ENCODE results near the gene ZNF500. TPM values are rescaled to one million over a fixed set of nuclear protein-coding genes. Genes with fewer than 3 reads are reported as not detected.
A peak's percentile ranks its signal among the peaks of the same experiment; 100 is the strongest.

ZNF500 gene
- 6.3 and 8.2 TPM in 2 replicates for polyA plus RNA-seq (2012; rRNA removed)
- 1.7 and 3.7 TPM in 2 replicates for polyA plus RNA-seq (2012; cell fraction: cytosol; rRNA removed)
- 28.9 and 36.0 TPM in 2 replicates for polyA plus RNA-seq (2012; cell fraction: nucleus; rRNA removed)

DNA sequence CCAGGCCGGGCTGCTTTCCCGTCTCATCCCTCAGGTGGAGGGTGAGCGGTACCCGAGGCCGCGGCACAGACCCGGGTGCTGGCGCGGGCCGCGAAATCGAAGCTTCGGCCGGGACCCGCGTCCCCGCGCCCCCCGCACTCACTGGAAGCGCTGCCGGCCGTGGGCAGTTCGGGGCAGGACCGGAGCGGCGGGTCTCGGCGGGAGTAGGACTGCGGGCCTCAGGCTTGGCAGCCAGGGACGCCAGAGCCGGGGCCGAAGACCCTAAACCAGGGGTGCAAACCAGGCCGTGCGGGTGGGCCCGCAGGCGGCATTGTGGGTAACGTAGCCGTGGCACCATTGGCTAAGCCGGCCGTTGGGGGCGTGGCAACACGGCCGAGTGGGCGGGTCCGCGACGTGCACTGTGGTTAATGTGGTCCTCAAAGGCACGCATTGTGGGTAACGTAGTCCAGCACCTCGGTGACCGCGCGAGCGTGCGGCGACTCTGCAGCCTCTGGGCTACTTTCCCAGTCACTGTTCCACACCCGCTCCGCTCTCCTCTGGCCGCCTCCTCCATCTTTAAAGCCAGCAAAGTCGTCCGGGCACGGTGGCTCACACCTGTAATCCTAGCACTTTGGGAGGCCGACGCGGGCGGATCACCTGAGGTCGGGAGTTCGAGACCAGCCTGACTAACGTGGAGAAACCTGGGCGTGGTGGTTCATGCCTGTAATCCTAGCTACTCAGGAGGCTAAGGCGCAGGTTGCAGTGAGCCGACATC lies at the start of gene ZNF500:
ZNF500 (minus strand) TSS at position 288 of the 754 bp plus-strand sequence. CDS start 1,184 bp downstream, outside the sequence.
- CTCF ChIA-PET: no interaction called here
- H3F3A ChIP-seq (replicated peaks; ENCODE audit: insufficient read depth): peaks cover 6% of the 10 kb centered on the region
- H3K9me3 ChIP-seq: no peaks in the 10 kb centered on the region
- H3K79me2 ChIP-seq (ENCODE audit: insufficient read depth): peaks cover 40% of the 10 kb centered on the region
- POLR2A ChIA-PET: interaction anchor here (2.7 to 2.8 kb wide), 2 partner anchors 32 to 35 kb away, joined by 7 to 16 read pairs; partner anchors contain the start of genes ANKS3 and DNAAF8
- H3K36me3 ChIP-seq (replicated peaks in 1 of 2; ENCODE audit: control insufficient read depth in 1 of 2, insufficient read depth in 2 of 2, low read length in 1 of 2): peaks cover 5 to 18% of the 10 kb centered on the region in 2 experiments
- peak within 1 kb of the TSS; percentile 90 for H2AFZ ChIP-seq (ENCODE audit: low read depth)
- no peaks in the 10 kb centered on the region for H3K9me2 ChIP-seq
- H3K9ac ChIP-seq: peak within 1 kb of the TSS; percentile 97
- H3K4me2 ChIP-seq: peak within 1 kb of the TSS; percentile 84
- DNase-seq: peak; percentile 97
- peak within 1 kb of the TSS; percentile 54 to 79 for H3K27ac ChIP-seq (ENCODE audit: low read depth in 2 of 2, low read length in 1 of 2)
- peaks cover 5 to 20% of the 10 kb centered on the region in 2 experiments; a peak in 2 of 4 replicates for H3K4me1 ChIP-seq (ENCODE audit: control insufficient read depth in 1 of 2, insufficient read depth in 2 of 2, low read depth in 1 of 2, low read length in 1 of 2)
- H3K4me3 ChIP-seq (ENCODE audit: low read depth in 2 of 2, low read length in 1 of 2): peak within 1 kb of the TSS; percentile 71 to 94
- no peaks in the 10 kb centered on the region for H4K20me1 ChIP-seq (ENCODE audit: insufficient read depth)
- 5% methylated on average over 37 of the region's 72 CpGs for WGBS (ENCODE audit: low lambda C conversion rate)
- H3K27me3 ChIP-seq (ENCODE audit: insufficient read depth): no peaks in the 10 kb centered on the region
- TF ChIP-seq, protein P1, sequence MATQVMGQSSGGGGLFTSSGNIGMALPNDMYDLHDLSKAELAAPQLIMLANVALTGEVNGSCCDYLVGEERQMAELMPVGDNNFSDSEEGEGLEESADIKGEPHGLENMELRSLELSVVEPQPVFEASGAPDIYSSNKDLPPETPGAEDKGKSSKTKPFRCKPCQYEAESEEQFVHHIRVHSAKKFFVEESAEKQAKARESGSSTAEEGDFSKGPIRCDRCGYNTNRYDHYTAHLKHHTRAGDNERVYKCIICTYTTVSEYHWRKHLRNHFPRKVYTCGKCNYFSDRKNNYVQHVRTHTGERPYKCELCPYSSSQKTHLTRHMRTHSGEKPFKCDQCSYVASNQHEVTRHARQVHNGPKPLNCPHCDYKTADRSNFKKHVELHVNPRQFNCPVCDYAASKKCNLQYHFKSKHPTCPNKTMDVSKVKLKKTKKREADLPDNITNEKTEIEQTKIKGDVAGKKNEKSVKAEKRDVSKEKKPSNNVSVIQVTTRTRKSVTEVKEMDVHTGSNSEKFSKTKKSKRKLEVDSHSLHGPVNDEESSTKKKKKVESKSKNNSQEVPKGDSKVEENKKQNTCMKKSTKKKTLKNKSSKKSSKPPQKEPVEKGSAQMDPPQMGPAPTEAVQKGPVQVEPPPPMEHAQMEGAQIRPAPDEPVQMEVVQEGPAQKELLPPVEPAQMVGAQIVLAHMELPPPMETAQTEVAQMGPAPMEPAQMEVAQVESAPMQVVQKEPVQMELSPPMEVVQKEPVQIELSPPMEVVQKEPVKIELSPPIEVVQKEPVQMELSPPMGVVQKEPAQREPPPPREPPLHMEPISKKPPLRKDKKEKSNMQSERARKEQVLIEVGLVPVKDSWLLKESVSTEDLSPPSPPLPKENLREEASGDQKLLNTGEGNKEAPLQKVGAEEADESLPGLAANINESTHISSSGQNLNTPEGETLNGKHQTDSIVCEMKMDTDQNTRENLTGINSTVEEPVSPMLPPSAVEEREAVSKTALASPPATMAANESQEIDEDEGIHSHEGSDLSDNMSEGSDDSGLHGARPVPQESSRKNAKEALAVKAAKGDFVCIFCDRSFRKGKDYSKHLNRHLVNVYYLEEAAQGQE (IDR thresholded peaks at IDR 0.05; ENCODE audit: low read depth, low read length): no peak
- TF ChIP-seq NFIC (IDR thresholded peaks at IDR 0.05; ENCODE audit: borderline replicate concordance) (no peak), GABPA (IDR thresholded peaks at IDR 0.05; ENCODE audit: low read depth) (peak; percentile 57), NRF1 (IDR thresholded peaks at IDR 0.05; ENCODE audit: low read depth, low read length) (peak; percentile 19; the same call in 1 of the 2 replicates), JUND (IDR thresholded peaks at IDR 0.05) (no peak), MXI1 (IDR thresholded peaks at IDR 0.05; ENCODE audit: low read depth, low read length) (peak; percentile 76), TEAD4 (IDR thresholded peaks at IDR 0.05; ENCODE audit: borderline replicate concordance, insufficient read depth) (no peak), POLR2AphosphoS5 (IDR thresholded peaks at IDR 0.05; ENCODE audit: low read depth, low read length) (peak; percentile 80), SIN3A (IDR thresholded peaks at IDR 0.05; ENCODE audit: borderline replicate concordance, low read depth, low read length) (peak; percentile 43; the same call in 1 of the 2 replicates), YY1 (IDR thresholded peaks at IDR 0.05; ENCODE audit: low read depth) (peak; percentile 63; the same call in 1 of the 2 replicates), EP300 (IDR thresholded peaks at IDR 0.05; ENCODE audit: borderline replicate concordance in 1 of 2, low read depth in 1 of 2, low read length in 1 of 2) (no peak), ZBTB33 (IDR thresholded peaks at IDR 0.05; ENCODE audit: borderline replicate concordance, low read depth) (peak; percentile 91), CHD2 (IDR thresholded peaks at IDR 0.05; ENCODE audit: low read length, partially characterized antibody) (peak; percentile 95), GATA2 (CRISPR knock-in tag; IDR thresholded peaks at IDR 0.05) (no peak), FOXJ3 (CRISPR knock-in tag; IDR thresholded peaks at IDR 0.05) (no peak), RFX5 (IDR thresholded peaks at IDR 0.05; ENCODE audit: low read length) (no peak), SMC3 (IDR thresholded peaks at IDR 0.05; ENCODE audit: low read depth, low read length) (no peak)
- TF ChIP-seq, protein P2, sequence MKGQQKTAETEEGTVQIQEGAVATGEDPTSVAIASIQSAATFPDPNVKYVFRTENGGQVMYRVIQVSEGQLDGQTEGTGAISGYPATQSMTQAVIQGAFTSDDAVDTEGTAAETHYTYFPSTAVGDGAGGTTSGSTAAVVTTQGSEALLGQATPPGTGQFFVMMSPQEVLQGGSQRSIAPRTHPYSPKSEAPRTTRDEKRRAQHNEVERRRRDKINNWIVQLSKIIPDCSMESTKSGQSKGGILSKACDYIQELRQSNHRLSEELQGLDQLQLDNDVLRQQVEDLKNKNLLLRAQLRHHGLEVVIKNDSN (IDR thresholded peaks at IDR 0.05; ENCODE audit: borderline replicate concordance, low read depth): no peak
- TF ChIP-seq, protein P3, sequence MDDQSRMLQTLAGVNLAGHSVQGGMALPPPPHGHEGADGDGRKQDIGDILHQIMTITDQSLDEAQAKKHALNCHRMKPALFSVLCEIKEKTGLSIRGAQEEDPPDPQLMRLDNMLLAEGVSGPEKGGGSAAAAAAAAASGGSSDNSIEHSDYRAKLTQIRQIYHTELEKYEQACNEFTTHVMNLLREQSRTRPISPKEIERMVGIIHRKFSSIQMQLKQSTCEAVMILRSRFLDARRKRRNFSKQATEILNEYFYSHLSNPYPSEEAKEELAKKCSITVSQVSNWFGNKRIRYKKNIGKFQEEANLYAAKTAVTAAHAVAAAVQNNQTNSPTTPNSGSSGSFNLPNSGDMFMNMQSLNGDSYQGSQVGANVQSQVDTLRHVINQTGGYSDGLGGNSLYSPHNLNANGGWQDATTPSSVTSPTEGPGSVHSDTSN (IDR thresholded peaks at IDR 0.05): no peak
- TF ChIP-seq, protein P4, sequence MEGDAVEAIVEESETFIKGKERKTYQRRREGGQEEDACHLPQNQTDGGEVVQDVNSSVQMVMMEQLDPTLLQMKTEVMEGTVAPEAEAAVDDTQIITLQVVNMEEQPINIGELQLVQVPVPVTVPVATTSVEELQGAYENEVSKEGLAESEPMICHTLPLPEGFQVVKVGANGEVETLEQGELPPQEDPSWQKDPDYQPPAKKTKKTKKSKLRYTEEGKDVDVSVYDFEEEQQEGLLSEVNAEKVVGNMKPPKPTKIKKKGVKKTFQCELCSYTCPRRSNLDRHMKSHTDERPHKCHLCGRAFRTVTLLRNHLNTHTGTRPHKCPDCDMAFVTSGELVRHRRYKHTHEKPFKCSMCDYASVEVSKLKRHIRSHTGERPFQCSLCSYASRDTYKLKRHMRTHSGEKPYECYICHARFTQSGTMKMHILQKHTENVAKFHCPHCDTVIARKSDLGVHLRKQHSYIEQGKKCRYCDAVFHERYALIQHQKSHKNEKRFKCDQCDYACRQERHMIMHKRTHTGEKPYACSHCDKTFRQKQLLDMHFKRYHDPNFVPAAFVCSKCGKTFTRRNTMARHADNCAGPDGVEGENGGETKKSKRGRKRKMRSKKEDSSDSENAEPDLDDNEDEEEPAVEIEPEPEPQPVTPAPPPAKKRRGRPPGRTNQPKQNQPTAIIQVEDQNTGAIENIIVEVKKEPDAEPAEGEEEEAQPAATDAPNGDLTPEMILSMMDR (IDR thresholded peaks at IDR 0.05): no peak

All from SK-N-SH (cell line).